CD4-positive, alpha-beta T cell treated with Interleukin-4 for 1 hour (primary cell): ENCODE results near the gene ZNF582.
"Not testable (repeated sequence)": the region's sequence is repeated elsewhere in the genome, so short reads cannot be mapped to it uniquely, and the experiment has no call there.

Experiments used
- DNase-seq, 2 donors: peaks; one replicate each; pipeline ENCODE4 v3.0.0-alpha.2; 2020 to 2022

Gene ZNF582

GRCh38 chr19:56350416-56351045 is 42.8 kb downstream of the ZNF582 start:
- DNase-seq, result peak; percentile 44 to 65

GRCh38 chr19:56348289-56348877 is 45.0 kb downstream of the ZNF582 start:
- DNase-seq, result no peak

GRCh38 chr19:56347163-56347778 is 46.1 kb downstream of the ZNF582 start:
- DNase-seq, result no peak

DNA sequence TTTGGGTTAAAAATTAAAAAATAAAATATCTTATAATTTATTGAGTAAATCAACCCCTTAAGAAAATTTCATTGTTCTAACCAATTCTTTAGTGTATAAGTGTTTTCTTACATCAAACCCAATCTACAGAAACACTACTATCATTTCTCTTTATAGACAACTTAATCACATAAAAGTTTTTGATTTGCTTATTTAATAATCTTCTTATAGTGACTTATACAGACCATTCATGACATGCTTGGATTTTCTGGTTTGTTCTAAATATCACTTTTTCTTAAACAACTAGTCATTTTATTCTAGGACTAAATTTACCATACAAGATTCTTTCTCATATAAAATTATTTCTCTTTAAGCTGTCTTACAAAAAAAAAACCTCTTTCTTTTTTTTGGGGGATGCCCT is 51.4 kb downstream of the ZNF582 start:
- no peak for DNase-seq

- not testable (repeated sequence) for DNase-seq
Observed at GRCh38 chr19:56339031-56339430, 54.3 kb downstream of the ZNF582 start.

- DNase-seq, result not testable (repeated sequence)
Observed at GRCh38 chr19:56337077-56337476, 56.3 kb downstream of the ZNF582 start.

DNA sequence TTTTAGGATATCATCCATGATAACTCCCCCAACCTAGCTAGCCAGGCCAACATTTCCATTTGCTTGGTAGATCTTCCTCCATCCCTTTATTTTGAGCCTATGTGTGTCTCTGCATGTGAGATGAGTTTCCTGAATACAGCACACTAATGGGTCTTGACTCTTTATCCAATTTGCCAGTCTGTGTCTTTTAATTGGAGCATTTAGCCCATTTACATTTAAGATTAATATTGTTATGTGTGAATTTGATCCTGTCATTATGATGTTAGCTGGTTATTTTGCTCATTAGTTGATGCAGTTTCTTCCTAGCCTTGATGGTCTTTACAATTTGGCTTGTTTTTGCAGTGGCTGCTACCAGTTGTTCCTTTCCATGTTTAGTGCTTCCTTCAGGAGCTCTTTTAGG is 58.0 kb downstream of the ZNF582 start:
- not testable (repeated sequence) for DNase-seq

GRCh38 chr19:56333506-56333905 is 59.8 kb downstream of the ZNF582 start:
- peak; percentile 56 to 68 for DNase-seq
